Measurements from ENCODE around the gene PPOX.

Gene PPOX

DNA sequence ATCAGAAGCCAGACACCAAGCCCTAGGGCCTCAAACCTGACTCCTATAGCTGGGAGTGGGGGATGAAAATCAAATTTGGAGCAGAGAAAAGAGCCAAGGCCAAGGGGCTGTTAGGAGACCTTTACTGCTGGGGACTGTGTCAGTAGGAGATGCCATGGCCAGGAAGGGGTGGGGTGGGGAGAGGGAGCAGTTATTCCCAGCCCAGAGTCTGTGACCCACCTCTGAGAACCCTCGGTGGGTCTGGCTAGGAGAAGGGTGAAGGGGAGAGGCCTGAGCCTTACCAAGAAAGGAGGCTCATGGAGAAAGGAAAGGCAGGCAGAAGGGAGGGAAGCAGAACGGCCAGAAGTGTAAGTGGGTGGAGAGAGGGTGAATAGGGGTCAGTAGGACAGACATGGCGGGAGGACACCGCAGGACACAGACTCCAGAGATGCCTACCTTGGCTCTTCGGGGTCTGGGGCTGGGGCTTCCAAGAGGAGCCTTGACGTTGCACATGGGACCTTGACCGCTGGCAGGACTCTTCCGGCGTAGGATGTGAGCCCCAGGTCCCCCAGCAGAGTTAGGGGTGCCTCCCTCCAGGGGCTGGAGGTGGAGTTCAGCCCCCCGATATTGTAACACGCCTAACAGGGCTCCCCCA, 31.5 kb downstream of the PPOX start:
- DNase-seq (ENCODE audit: low spot score), result no peak
- no peak for FAIRE-seq

DNA sequence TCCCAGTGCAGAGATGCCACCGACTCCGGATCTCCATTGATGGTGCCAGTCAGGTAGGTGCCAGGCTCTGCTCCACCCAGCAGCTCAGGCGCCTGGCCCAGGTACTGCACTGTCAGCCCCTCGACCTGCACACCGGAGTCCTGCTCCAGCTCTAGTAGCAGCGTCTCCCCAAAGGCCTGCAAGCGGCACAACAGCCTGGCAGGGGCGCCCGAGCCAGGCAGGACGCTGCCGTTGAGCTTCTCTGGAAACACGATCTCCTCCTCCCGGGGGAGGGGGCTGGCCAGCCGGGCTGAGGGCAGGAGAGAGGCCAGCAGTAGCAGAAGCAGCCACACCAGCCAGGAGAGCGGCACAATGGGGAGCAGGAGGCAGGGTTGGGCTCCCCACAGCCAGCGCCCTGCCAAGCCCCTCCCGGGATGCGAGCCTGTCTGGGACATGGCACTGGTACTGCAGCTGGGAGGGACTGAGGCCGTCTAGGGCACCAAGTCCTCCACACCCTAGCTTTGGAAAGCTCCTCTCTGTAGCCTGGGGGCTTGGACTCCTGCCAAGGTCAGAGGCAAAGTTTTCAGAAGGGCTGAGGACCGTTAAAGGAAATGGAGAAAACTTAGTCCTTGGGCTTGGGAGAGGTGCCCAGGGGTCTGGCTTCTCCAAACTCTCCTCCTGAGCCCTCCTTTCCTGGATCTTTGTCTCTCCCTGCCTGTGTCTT, 32.1 kb downstream of the PPOX start:
- DNase-seq (ENCODE audit: low spot score) (no peak), FAIRE-seq (no peak)

DNA sequence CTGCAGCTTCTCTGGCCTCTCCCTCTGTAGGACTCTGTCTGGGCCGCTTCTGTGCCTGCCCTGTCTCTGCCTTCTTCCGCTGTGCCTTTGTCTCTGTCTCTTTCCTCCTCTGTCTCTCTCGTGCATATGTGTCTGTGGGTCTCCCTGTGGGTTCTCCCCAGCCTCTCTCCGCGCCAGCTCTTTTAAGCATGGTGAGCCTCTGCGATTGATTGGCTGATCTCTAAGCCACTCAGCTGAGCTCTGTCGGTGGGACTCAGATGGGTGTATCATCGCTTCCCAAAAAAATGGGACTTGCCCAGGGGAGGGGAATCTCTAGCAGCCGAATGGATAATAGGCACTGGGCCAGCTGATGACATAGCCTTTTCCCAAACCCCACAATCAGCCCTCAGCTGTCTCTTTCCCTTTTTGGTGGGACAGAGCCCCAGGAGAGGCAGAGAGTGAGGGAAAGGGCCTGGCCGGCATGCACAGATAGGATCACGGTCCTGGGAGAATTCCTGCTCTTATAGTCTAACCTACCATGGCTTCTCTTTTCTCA, 32.7 kb downstream of the PPOX start, which contains the start of gene ADAMTS4:
Gene ADAMTS4 (minus strand): TSS at position 158 of the 535 bp plus-strand sequence. CDS start 427 bp downstream, outside the sequence.
- DNase-seq (ENCODE audit: low spot score) (no peak), FAIRE-seq (no peak)

DNA sequence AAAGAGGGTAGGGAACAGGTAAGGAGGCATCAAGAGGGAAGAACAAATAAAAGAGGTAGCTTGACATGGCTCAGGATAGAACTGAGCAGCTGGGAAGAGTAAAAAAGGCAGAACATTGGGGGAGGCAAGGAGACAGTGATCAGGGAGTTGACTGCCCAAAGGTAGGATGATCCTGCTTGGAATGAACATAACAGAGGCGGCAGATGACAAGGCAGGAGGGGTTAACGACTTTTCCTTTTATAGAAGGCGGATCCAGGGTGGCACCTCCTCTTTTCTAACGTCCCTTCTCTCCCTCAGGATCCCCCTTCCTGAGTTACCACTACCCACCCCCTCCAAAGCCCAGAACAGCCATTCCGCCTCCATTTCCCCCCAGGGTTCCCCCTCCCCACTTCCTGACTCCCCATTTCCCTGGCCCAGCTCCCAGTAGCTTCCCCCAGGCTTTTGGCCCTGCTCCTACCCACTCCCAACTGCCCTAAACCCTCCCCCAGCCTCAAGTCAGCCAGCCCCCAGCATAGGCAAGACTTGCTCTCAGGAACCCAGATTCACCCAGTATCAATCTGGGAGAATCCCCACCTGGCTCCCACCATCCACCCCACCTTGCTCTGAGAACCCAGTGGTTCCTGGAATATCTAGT, 33.4 kb downstream of the PPOX start:
- DNase-seq (ENCODE audit: low spot score), result no peak
- no peak for FAIRE-seq

DNA sequence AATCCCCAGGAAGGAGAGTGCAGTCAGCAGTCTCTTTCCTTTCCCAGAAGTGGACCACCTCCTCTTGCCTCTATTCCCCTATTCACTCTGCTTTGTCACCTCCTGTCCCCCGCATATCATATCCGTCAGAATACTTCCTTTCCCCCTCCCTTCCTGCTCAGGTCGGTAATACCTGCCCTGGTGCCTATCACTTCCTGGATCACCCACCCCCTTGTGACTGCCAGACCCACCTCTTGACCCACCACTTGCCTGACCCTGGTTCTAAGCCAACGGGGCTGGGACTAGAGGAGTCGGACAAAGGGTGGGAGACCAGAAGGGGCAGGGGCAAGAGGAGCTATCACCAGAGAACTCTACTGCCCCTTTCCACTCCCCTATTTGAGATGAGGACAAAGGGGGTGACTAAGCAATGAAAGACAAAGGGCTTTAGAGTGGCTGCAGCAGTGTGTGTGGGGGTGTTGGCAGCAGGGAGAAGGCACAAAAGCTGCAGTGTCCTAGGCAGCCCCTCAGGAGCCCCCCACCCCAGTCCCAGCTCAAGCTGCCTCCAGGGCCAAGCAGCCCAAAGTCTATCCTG, 34.3 kb downstream of the PPOX start:
- DNase-seq (ENCODE audit: low spot score) (no peak), FAIRE-seq (no peak)

DNA sequence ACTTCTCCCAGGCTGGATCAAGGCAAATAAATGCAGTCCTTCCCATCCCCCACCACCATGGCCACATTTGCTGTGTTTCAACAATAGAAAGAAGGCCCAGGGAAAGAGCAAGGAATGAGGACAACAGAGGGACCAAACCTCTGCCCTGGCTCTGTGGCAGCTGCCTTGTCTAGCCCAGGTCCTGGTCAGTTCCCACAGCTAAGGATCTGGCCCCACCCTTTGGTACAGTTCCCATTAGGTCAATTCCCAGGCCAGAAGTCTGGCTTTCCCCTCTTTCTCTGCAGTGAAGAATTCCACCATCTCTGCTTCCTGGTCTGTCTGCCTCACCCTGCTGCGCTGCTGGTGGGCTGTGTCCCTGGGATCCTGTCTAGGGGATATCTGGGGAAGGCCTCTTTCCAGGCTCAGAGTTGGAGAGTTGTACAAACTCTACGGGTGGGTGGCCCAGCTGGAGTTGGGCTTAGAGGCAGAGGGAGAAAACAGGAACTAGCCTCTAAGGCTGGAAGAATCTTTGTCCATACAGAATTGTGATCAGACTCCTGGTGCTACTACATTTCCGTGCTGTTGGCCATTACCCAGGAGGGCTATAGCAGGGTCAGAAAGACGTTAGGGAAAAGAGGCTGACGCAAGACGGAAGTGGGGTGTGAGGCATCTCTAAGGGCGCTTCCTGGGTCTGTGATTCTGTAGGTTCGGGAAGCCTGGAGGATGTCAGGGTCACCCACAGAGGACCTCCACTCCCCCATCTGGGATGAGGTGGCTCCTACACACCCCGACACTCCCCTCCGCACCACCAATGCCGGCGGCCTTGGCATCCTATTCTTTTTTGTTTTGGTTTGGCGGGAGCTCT, 35.0 kb downstream of the PPOX start:
- FAIRE-seq (no peak), DNase-seq (ENCODE audit: low spot score) (no peak)

DNA sequence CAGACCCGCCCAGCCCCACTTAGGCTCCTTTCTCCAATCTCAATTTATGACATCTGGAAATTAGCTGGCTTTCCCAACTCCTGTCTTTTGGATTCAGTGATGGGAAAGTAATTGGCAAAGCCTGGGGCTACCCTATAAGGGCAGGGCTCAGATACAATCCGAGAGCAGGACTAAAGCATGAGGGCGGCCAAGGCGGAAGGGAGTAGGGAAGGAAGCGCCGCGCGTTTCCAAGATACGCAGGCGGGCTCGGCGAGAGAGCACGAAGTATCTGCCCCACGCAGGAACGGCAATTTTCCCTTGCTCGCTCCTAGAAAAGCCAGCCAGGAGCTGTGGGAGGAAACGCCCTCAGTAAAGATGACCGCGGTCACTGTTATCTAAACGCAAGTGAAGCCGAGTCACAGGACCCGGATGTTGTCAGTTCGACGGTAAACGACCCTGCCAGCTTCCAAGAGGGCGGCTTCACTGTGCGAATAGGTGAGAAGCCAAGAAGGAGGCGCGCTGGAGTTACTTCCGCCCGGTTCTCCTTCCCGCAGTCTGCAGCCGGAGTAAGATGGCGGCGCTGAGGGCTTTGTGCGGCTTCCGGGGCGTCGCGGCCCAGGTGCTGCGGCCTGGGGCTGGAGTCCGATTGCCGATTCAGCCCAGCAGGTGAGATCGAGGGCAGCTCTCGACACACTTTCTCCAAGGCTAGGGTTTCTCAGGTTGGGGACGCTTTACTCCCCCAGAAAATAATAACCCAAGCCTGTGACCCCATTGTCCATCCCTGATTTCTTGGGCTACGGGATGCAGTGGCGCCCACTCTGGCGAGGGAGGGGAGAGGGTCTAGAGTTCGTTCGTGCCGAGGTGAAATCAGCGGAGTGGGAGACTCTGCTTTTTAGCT, 35.8 kb downstream of the PPOX start, which contains the start of gene NDUFS2:
Gene NDUFS2 (plus strand): TSS at position 532 of the 877 bp plus-strand sequence. CDS start 19 bp downstream, at position 551.
- FAIRE-seq (no peak), DNase-seq (ENCODE audit: low spot score) (peak; percentile 96)

DNA sequence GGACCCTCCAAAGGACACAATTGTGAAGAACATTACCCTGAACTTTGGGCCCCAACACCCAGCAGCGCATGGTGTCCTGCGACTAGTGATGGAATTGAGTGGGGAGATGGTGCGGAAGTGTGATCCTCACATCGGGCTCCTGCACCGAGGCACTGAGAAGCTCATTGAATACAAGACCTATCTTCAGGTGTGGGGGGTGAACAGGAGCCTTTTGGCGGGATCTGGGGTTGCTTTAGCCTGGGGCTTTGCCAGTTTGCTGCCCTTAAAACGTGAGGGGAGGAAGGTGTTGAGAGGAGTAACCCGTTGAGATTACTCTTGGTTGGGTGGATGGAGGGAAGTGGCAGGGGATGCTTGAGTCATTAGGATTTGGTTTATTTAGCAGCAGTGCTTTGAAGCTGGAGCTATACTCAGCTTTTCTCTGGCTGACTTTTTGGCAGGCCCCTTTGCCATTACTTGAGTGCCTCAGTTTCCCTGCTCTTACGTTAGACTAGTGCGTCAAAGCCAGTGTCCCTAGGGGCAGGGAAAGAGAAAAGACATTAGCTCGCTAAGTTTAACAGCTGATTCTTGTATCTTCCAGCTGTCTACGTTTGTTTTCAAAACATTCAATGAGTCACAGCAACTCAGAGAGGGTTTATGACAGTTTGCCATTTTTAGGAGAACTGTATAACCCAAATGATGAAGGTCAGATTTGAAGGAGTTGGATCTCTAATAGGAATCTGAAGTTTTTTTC, 40.4 kb downstream of the PPOX start:
- DNase-seq (ENCODE audit: low spot score), result no peak

DNA sequence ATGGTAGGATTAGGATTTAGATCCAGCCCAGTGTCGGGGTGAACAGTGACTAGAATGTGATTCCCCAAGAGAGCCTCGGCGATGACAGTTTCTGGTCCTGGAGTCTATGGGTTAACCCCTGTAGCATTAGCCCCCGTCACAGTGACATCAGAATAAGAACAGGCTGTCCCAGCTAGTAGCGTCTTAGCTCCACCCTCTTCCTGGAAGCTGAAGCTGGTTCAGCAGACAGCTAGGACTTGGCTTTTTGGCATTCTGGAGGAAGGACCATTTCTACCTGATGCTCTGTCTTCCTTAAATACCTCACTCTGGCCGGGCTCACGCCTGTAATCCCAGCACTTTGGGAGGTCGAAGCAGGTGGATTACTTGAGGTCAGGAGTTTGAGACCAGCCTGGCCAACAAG, 40.9 kb downstream of the PPOX start:
- FAIRE-seq (no peak), DNase-seq (ENCODE audit: low spot score) (no peak)

More for the DNA sequence above, 40.4 kb downstream of the PPOX start:
- FAIRE-seq, result no peak

DNA sequence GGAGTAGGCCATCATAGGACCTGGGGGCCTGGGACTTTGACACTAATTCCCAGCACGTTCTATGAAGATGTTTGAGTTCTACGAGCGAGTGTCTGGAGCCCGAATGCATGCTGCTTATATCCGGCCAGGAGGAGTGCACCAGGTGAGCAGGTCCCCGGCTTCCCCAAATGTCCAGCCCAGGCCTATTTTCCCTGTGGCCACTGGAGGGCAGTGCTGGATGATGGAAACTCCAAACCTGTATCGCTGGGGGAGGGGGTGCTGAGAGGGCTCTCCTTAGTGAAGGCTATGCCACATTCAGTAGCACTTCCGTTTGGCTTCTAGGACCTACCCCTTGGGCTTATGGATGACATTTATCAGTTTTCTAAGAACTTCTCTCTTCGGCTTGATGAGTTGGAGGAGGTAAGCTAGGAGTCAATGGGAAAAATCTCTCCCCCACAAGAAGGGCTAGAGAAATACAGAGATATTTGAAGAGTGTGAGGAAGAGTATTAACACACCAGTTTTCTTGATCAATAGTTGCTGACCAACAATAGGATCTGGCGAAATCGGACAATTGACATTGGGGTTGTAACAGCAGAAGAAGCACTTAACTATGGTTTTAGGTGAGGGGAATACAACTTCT, 43.7 kb downstream of the PPOX start:
- peak; percentile 85 for DNase-seq (ENCODE audit: low spot score)
- no peak for FAIRE-seq

DNA sequence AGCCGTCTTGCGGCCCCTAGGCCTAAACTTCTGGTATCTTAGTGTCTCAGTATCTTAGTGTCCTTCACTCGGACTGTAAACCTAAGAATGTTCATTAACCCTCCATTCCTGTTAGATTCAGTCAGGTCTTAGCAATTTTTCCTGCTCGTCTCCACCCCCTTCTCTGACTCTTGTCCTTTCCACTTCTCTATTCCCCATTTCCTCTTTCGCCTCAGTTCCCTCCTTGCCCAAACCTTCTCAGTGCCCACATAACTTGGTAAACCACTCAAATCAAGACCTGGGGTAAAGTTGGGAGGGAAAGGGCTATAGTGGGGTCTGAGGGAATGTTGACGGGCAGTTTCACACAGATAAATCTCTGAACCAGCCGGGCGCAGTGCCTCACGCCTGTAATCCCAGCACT, 48.1 kb downstream of the PPOX start:
- no peak for DNase-seq (ENCODE audit: low spot score)
- no peak for FAIRE-seq

DNA sequence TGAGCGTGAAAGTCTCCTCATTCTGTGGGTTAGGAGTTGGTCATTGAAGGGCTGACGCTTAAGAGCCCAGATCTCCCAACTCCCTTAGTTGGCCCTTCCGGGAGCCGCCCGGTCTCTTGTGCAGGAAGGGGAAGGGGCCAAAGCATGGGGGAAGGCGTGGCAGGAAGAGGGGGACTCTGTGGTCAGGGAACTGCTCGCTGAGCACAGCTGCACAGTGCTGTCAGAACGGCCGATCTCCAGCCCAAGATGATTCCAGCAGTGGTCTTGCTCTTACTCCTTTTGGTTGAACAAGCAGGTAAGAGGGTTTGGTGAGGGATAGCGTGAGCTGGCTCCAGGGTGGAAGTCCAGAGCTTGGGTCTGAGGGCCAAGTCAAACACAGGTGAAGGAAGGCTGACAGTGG, 48.9 kb downstream of the PPOX start, which contains the start of gene FCER1G:
Gene FCER1G (plus strand): TSS at position 220 of the 400 bp plus-strand sequence. CDS start 27 bp downstream, at position 247.
- FAIRE-seq (no peak), DNase-seq (ENCODE audit: low spot score) (no peak)

DNA sequence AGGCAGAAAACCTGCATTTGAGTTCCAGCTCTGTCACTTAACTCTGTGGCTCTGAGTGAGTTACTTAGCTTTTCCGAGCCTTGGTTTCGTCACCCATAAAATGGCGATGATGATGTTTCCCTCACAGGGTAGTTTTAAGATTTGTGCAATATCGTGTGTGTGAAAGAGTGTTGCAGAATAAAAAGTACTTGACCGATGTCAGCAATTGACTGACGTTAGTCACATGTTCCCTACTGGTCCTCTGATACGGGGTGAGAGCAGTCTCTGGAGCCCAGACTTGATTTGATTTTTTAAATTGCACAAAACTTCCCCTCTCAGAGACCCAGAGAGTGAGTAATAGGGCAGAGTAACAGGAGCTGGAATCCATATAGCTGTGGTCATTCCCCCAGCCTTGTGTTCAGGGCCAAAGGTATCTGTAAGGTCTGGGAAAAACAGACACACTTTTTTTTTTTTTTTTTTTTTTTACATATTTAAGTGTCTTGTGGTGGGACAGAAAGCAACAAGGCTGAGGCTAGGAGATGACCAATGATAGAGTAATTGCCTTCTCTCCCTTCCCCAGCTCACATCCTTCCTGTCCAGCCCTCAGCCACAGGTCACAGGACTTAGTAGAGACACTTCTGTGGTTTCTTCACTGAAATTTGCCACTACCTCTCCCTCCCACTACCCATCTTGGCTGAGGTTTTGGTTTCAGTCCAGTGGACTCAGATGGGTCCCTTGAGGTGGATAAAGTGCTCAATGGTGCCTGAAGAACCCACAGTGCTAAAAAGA, 50.9 kb downstream of the PPOX start:
- FAIRE-seq, result no peak
- DNase-seq (ENCODE audit: low spot score), result no peak

DNA sequence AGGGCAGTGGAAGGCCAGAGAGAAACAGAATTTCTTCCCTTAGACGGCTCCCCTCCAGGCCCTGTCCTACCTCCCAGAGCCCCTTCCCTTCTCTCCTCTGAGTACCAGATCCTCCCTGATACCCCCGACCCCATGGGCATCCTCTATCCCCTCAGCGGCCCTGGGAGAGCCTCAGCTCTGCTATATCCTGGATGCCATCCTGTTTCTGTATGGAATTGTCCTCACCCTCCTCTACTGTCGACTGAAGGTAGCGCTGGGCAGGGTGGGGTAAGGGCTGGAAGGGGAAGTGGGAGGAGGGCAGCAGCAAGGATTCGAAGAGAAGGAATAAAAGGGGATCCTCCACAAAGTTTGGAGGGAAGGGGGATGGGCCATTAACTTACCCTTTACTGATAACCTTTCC, 51.6 kb downstream of the PPOX start:
- DNase-seq (ENCODE audit: low spot score) (no peak), FAIRE-seq (no peak)

DNA sequence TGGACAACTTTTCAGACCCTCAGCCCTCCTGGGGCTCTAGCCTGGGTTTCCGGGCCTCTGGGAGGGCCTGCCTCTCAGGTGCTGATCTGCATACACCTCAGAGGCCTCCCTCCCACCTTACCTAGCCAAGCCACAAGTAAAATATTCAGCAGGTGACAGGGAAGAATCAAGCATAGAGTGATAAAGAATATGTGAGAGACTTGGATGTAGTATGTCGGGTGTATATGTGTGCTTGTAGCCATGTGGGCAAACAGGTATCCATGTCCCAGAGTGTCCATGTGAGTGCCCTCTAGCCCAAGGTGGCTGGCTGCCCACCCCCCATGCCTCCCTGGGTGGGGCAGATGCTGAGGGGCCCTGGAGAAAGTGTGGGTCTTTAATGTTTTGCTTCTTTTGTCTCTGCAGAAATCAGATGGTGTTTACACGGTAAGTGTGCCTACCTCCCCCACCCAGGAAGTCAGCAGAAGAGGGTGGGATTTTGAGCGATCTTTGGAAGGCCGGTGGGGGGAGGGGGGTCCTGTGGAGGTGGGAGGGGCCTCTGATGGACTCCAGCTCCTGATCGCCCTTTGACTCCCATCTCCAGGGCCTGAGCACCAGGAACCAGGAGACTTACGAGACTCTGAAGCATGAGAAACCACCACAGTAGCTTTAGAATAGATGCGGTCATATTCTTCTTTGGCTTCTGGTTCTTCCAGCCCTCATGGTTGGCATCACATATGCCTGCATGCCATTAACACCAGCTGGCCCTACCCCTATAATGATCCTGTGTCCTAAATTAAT, 52.3 kb downstream of the PPOX start:
- FAIRE-seq, result no peak
- no peak for DNase-seq (ENCODE audit: low spot score)

DNA sequence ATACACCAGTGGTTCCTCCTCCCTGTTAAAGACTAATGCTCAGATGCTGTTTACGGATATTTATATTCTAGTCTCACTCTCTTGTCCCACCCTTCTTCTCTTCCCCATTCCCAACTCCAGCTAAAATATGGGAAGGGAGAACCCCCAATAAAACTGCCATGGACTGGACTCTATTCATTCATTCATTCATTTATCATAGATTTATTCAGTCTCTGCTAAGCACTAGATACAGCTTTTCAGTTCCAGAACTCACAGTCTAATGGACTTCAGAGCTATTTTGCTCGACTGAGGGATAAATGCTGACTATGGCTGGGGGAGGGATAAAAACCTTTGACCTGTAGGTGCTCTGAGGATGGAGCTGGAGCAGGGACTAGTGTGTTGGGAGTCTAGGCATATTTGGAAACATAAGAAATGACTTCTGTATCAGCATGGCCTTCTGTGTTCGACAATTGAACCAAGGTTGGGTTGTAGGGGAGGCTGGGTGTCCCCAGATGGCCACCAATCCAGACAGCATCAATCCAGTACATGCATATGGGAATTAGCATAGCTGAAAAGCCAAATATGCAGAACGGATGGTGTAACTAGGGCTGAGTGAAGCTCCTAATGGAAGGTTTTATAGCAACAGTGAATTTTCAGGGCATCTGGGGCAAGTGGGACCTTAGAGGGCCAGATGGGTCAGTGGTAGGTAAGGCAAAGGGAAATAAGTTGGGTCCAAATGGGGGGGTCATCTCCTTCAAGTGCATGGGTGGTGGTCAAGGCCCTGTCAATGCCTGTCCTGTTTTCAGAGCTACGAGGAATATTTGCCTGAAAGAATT, 53.1 kb downstream of the PPOX start:
- DNase-seq (ENCODE audit: low spot score) (no peak), FAIRE-seq (no peak)

Data from urothelium cell line (cell line).